Melanocyte of skin (primary cell): Measurements from ENCODE around the gene ACACB. TPM values are rescaled to one million over a fixed set of nuclear protein-coding genes. Genes with fewer than 3 reads are reported as not detected.

Experiments used
- total RNA-seq, 2 donors: library from RNA; depleted of rRNA; stranded (reverse); fragments of >200 nt; gene quantifications; 2 replicates each; pipeline ENCODE4 v1.2.3, GENCODE V29; 2012

Gene ACACB
- 10 to 100 TPM in 1 of 2 donors, 1 to 10 TPM in 1; 8.9 to 10.3 TPM for total RNA-seq

DNA sequence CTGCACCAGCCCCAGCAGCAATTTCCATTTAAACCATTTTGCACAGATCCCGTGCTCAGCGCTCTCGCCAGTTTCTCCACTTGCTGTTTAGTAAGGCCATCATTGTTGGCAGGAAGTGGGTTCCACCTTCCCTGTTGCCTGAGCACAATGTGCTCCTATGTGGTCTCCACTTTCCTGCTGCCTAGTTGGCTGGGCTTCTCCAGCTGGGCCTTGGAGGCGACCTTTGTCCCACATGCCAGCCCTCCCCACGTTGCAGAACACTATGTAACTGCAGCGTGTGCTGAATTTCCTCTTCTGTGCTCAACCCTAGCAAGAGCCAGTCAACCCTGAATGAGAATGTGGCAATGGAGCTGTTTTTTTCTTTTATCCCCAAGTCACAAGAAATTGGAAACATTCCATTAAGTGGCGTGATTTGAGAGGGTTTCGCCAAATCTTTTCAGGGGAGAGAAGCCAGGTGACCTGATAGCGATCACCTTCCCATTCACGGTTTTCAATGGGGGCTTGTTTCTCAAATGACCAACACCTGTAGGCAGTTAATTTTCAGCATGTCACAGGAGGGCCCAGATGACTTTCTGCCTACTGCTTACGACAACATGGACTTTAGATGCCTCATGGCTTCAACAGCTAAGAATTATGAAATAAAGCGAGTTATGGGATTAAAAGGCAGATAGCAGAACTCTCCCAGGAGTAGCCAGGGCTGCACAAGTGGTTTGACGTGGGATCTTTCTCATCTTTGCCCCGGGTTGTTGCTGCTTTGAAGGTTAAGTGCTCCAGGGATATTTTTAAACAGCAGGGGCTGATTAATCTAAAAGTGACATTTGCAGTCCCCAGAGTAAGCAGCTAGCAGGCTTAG, at the start of gene ACACB:
ACACB (plus strand) TSS at position 830 of the 853 bp plus-strand sequence. CDS start 22,819 bp downstream, outside the sequence.

GRCh38 chr12:109093022-109093918, 23.1 kb upstream of the ACACB start, which contains the start of gene ALKBH2:
ALKBH2 (minus strand) TSS chr12:109093472; CDS start chr12:109092786, 686 bp downstream.

DNA sequence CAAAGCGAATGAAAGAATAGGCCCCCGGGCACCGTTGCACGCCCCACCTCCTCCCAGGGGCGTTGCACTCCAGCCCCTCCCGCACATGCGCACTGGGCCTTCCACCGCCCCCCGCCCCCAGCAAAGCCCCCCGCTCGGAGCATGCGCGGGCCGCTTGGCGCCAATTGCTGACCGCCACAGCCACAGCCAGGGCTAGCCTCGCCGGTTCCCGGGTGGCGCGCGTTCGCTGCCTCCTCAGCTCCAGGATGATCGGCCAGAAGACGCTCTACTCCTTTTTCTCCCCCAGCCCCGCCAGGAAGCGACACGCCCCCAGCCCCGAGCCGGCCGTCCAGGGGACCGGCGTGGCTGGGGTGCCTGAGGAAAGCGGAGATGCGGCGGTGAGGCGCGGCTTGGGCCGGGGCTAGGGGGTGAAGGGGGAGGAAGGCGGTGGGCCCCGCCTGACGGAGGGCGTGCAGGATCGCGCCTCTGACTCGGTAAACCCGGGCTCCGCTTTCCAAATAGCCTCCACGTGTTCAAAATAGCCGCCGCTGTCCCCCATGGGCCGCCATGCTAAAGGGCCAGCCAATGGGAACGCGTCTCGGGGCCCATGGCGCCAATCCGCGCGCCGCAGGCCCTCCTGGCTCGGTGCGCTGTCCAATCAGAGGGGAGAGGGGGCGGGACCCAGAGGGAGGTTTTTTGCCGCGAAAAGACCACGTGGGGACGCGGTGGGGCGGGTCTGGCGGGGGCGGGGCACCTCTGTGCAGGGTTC, 18.8 kb upstream of the ACACB start, which contains the start of gene UNG:
UNG (plus strand) TSS at position 163 of the 748 bp plus-strand sequence; CDS start at position 246, 83 bp downstream.

DNA sequence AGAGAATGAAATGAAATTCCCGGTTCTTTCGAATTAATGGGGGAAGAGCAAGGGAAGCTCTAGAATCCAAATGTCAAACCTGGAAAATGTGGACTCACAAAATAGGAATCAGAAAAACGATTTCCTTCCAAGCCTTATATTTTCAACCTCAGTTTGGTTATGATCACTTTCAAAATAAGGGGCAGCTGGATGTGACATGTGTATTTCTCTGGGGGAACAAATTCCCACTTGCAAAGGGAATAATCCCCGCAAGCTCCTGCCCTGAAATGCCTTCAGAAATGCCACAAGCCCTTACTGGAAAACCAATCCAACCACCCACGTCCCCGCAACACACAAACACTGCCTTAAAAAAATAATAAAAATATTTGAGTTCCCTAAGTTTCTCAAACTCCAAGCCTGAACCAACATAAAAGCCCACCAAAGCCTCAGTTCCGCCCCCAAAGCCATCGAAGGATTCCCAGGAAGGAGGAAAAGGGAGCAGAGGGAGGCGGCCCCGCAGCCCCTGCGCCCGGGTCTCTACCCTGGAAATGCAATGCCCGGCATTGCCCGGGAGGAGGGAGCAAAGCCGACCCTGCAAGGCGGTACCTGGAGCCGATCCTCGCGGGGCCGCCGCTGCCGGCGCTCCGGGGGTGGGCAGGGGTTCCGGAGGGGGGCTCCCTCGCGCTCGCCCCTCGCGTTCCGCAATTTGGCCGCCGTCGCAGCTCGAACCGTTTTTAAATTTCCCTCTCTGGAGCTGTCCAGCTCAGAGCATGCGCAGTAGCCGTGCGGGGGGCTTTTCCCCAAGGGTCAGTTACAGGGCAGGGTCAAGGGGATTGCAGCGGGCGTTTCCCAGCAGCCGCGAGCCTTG, 192.4 kb downstream of the ACACB start, which contains the start of gene FOXN4:
FOXN4 (minus strand) TSS at position 751 of the 847 bp plus-strand sequence. CDS start 963 bp downstream, outside the sequence.

Other genes with a start within 250 kb of the ACACB start
- not detected for gene DAO, start 236.5 kb upstream of the ACACB start, total RNA-seq
- gene SVOP, start 95.5 kb upstream of the ACACB start, total RNA-seq: not detected
- gene USP30, start 64.0 kb upstream of the ACACB start, total RNA-seq: 10 to 100 TPM in 1 of 2 donors, 1 to 10 TPM in 1; 8.7 to 16.9 TPM
- gene ALKBH2, start 23.1 kb upstream of the ACACB start, total RNA-seq: 10 to 100 TPM; 16.2 to 19.6 TPM
- gene UNG, start 19.0 kb upstream of the ACACB start, total RNA-seq: 10 to 100 TPM; 17.2 to 37.6 TPM
- gene FOXN4, start 192.7 kb downstream of the ACACB start, total RNA-seq: not detected
- not detected for gene MYO1H, start 231.3 kb downstream of the ACACB start, total RNA-seq